ENCODE results near the gene STEAP1. TPM values are rescaled to one million over a fixed set of nuclear protein-coding genes. Genes with fewer than 3 reads are reported as not detected.

Gene STEAP1
- total and polyA plus RNA-seq, 4 donors, result 1.1 to 1.7 (median 1.2) TPM

GRCh38 chr7:90187507-90188050 lies 33.3 kb downstream of the STEAP1 start:
- no peaks in the 10 kb centered on the region for H3K4me1 ChIP-seq (ENCODE audit: control insufficient read depth, insufficient read depth, low read length)
- no peaks in the 10 kb centered on the region for H3K36me3 ChIP-seq (ENCODE audit: control insufficient read depth, insufficient read depth, low read length)
- H3K4me3 ChIP-seq (ENCODE audit: low read depth, low read length), result no peak overlapping the region

GRCh38 chr7:90188281-90188680 lies 34.0 kb downstream of the STEAP1 start:
- Histone ChIP-seq H3K36me3 (ENCODE audit: control insufficient read depth, insufficient read depth, low read length) (no peaks in the 10 kb centered on the region), H3K9me3 (ENCODE audit: control insufficient read depth, insufficient read depth, low read length) (no peaks in the 10 kb centered on the region), H3K27me3 (ENCODE audit: control insufficient read depth, insufficient read depth, low read length) (no peaks in the 10 kb centered on the region), H3K27ac (ENCODE audit: low read depth, low read length) (no peak overlapping the region), H3K4me1 (ENCODE audit: control insufficient read depth, insufficient read depth, low read length) (no peaks in the 10 kb centered on the region), H3K4me3 (ENCODE audit: low read depth, low read length) (no peak overlapping the region)
- DNase-seq (ENCODE audit: low read depth in 4 of 6, low spot score in 6 of 6), result no peak
- 73% methylated on average over 1 of the region's 2 CpGs for WGBS (ENCODE audit: insufficient coverage)

More at GRCh38 chr7:90187507-90188050, 33.3 kb downstream of the STEAP1 start:
- no peak for DNase-seq (ENCODE audit: low read depth in 4 of 6, low spot score in 6 of 6)
- Histone ChIP-seq H3K27ac (ENCODE audit: low read depth, low read length) (no peak overlapping the region), H3K27me3 (ENCODE audit: control insufficient read depth, insufficient read depth, low read length) (no peaks in the 10 kb centered on the region), H3K9me3 (ENCODE audit: control insufficient read depth, insufficient read depth, low read length) (no peaks in the 10 kb centered on the region)

DNA sequence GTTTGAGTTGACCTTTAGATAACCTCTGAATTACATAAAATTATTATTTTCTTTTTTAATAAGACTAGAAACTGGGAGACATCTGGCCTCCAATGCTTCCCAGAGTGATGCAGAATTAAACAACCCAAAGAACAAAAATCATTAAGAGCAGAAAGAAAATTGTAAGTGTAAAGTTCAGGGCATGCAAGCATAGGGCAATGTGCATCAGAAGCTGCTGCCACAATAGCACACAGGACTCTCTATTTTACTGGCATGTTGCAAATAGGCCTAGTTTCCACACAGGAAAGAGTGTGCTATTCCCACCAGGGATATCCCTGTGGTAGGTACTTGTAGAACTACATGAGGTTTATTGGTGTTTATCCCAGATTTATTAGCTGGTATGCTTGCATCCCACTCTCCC lies 36.7 kb downstream of the STEAP1 start:
- H3K27me3 ChIP-seq (ENCODE audit: control insufficient read depth, insufficient read depth, low read length), result no peaks in the 10 kb centered on the region
- no peaks in the 10 kb centered on the region for H3K36me3 ChIP-seq (ENCODE audit: control insufficient read depth, insufficient read depth, low read length)
- no peaks in the 10 kb centered on the region for H3K9me3 ChIP-seq (ENCODE audit: control insufficient read depth, insufficient read depth, low read length)
- no peaks in the 10 kb centered on the region for H3K4me1 ChIP-seq (ENCODE audit: control insufficient read depth, insufficient read depth, low read length)
- no peak overlapping the region for H3K27ac ChIP-seq (ENCODE audit: low read depth, low read length)
- no peak for DNase-seq (ENCODE audit: low read depth in 4 of 6, low spot score in 6 of 6)
- H3K4me3 ChIP-seq (ENCODE audit: low read depth, low read length), result no peak overlapping the region

DNA sequence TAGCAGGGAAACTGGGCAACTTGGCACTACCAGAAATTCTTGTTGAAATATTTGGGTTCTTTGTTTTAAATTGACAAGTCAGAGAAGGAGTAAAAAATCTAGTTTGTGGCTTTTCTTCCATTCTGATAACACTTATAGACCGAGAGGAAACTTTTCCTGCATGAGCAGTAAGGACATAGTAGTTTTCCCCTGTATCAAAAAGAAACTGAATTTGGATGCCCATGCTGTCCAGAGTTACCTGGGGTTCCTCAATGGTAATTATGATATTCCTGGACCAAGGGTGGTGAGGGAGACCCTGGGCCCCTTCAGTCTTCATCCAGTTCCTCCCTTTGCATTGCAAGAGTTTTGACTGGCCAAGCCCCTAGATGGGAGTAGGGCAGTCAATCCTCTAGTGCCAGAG lies 37.4 kb downstream of the STEAP1 start:
- no peak for DNase-seq (ENCODE audit: low read depth in 4 of 6, low spot score in 6 of 6)
- Histone ChIP-seq H3K4me1 (ENCODE audit: control insufficient read depth, insufficient read depth, low read length) (no peaks in the 10 kb centered on the region), H3K27ac (ENCODE audit: low read depth, low read length) (no peak overlapping the region), H3K36me3 (ENCODE audit: control insufficient read depth, insufficient read depth, low read length) (no peaks in the 10 kb centered on the region), H3K9me3 (ENCODE audit: control insufficient read depth, insufficient read depth, low read length) (no peaks in the 10 kb centered on the region), H3K4me3 (ENCODE audit: low read depth, low read length) (no peak overlapping the region), H3K27me3 (ENCODE audit: control insufficient read depth, insufficient read depth, low read length) (no peaks in the 10 kb centered on the region)
- no CpG with 5 or more reads among the region's 1 CpG for WGBS (ENCODE audit: insufficient coverage)

GRCh38 chr7:90192876-90193750 lies 38.8 kb downstream of the STEAP1 start:
- no peak for DNase-seq (ENCODE audit: low read depth in 4 of 6, low spot score in 6 of 6)
- 60% methylated on average over 1 of the region's 2 CpGs for WGBS (ENCODE audit: insufficient coverage)
- Histone ChIP-seq H3K4me3 (ENCODE audit: low read depth, low read length) (no peak overlapping the region), H3K27ac (ENCODE audit: low read depth, low read length) (no peak overlapping the region), H3K4me1 (ENCODE audit: control insufficient read depth, insufficient read depth, low read length) (no peaks in the 10 kb centered on the region), H3K9me3 (ENCODE audit: control insufficient read depth, insufficient read depth, low read length) (no peaks in the 10 kb centered on the region), H3K36me3 (ENCODE audit: control insufficient read depth, insufficient read depth, low read length) (no peaks in the 10 kb centered on the region), H3K27me3 (ENCODE audit: control insufficient read depth, insufficient read depth, low read length) (no peaks in the 10 kb centered on the region)

DNA sequence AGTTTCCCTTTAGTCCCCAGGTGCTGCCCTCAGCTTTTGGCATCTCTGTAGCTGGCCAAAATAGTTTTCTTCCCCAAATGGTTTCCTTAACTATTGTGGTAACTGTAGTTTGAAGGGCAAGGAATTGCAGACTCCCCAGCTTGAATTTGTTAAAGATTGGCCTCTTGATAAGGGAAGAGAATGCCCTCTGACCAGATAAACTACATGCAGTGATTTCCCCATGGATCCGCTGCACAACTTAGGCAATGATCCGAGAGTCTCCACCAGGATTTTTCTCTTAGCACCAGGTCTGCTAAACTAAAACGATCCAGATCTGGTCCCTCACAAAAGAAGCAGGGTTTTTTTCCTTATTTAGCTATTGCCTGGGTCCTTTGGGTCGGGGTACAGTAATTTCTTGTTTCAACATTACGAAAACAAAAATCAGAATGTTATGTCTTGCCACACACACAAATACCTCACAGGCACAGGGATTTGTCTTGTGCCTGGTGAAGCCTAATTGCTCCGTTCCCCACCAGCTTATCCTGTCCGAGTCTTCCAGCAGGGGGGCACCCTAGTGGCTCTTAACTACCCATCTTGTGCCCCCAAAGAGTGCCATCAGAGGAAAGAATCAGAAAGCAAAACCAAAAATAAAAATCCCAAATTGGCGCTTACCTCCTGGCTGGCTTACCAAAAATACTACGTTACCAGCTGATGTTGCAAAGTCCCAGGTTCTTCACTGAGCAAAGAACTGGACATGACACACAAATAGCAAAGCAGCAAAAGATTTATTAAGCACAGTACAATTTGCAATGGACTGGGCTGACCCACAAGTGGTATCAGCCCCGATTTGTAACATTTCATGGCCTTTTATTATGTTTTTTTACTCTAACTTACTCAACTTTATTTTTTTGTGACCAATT lies 40.9 kb downstream of the STEAP1 start:
- Histone ChIP-seq H3K36me3 (ENCODE audit: control insufficient read depth, insufficient read depth, low read length) (no peaks in the 10 kb centered on the region), H3K4me3 (ENCODE audit: low read depth, low read length) (no peak overlapping the region), H3K9me3 (ENCODE audit: control insufficient read depth, insufficient read depth, low read length) (no peaks in the 10 kb centered on the region), H3K27ac (ENCODE audit: low read depth, low read length) (no peak overlapping the region), H3K4me1 (ENCODE audit: control insufficient read depth, insufficient read depth, low read length) (no peaks in the 10 kb centered on the region), H3K27me3 (ENCODE audit: control insufficient read depth, insufficient read depth, low read length) (no peaks in the 10 kb centered on the region)
- DNase-seq (ENCODE audit: low read depth in 4 of 6, low spot score in 6 of 6), result no peak
- 89% methylated on average over 9 of the region's 10 CpGs for WGBS (ENCODE audit: insufficient coverage)

GRCh38 chr7:90201500-90202195 lies 47.4 kb downstream of the STEAP1 start:
- H3K9me3 ChIP-seq (ENCODE audit: control insufficient read depth, insufficient read depth, low read length), result no peaks in the 10 kb centered on the region
- H3K4me3 ChIP-seq (ENCODE audit: low read depth, low read length), result no peak overlapping the region
- no peak overlapping the region for H3K27ac ChIP-seq (ENCODE audit: low read depth, low read length)
- WGBS (ENCODE audit: insufficient coverage), result no CpG with 5 or more reads among the region's 2 CpGs
- DNase-seq (ENCODE audit: low read depth in 4 of 6, low spot score in 6 of 6), result no peak
- H3K4me1 ChIP-seq (ENCODE audit: control insufficient read depth, insufficient read depth, low read length), result no peaks in the 10 kb centered on the region
- no peaks in the 10 kb centered on the region for H3K36me3 ChIP-seq (ENCODE audit: control insufficient read depth, insufficient read depth, low read length)
- H3K27me3 ChIP-seq (ENCODE audit: control insufficient read depth, insufficient read depth, low read length), result no peaks in the 10 kb centered on the region

DNA sequence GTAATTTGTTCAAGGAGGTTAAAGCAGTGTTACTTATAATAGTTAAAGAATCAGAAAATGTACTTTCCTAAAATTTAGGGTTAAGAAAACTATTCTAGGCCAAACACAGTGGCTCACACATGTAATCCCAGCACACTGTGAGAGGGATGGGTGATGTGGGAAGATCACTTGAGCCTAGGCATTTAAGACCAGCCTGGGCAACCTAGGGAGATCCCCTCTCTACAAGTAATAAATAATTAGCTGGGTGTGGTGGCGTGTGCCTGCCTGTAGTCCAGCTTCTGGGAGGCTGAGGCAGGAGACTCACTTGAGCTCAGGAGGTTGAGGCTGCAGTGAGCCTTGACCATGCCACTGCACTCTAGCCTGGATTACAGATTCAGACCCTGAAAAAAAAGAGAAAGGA lies 53.7 kb downstream of the STEAP1 start:
- no peak overlapping the region for H3K27ac ChIP-seq (ENCODE audit: low read depth, low read length)
- H3K9me3 ChIP-seq (ENCODE audit: control insufficient read depth, insufficient read depth, low read length), result no peaks in the 10 kb centered on the region
- H3K27me3 ChIP-seq (ENCODE audit: control insufficient read depth, insufficient read depth, low read length), result peaks cover 2% of the 10 kb centered on the region
- no peak for DNase-seq (ENCODE audit: low read depth in 4 of 6, low spot score in 6 of 6)
- no peak overlapping the region for H3K4me3 ChIP-seq (ENCODE audit: low read depth, low read length)
- H3K36me3 ChIP-seq (ENCODE audit: control insufficient read depth, insufficient read depth, low read length), result no peaks in the 10 kb centered on the region
- peaks cover 7% of the 10 kb centered on the region for H3K4me1 ChIP-seq (ENCODE audit: control insufficient read depth, insufficient read depth, low read length)
- no CpG with 5 or more reads among the region's 1 CpG for WGBS (ENCODE audit: insufficient coverage)

DNA sequence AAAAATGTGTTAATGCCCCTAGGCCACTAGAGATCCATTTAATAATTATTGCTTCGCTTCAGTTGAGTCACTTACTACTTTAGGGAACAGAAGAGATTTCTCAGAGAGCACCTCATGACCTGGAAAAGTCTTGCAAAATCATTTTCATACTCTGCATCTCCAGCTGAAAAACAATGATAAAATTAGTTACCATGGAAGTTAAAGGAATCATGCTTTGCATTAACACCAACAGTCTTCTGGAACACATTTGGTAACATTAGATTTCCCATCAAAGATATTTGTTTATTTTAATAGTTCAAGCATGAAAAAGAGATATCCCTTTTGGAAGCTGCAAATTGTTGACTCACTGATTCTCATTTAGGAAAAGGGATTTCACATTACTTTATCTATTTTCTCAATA lies 55.5 kb downstream of the STEAP1 start:
- Histone ChIP-seq H3K9me3 (ENCODE audit: control insufficient read depth, insufficient read depth, low read length) (no peaks in the 10 kb centered on the region), H3K4me1 (ENCODE audit: control insufficient read depth, insufficient read depth, low read length) (peaks cover 7% of the 10 kb centered on the region), H3K36me3 (ENCODE audit: control insufficient read depth, insufficient read depth, low read length) (no peaks in the 10 kb centered on the region), H3K27me3 (ENCODE audit: control insufficient read depth, insufficient read depth, low read length) (peaks cover 2% of the 10 kb centered on the region), H3K27ac (ENCODE audit: low read depth, low read length) (no peak overlapping the region), H3K4me3 (ENCODE audit: low read depth, low read length) (no peak overlapping the region)
- DNase-seq (ENCODE audit: low read depth in 4 of 6, low spot score in 6 of 6), result no peak
- WGBS (ENCODE audit: insufficient coverage), result no CpG with 5 or more reads among the region's 1 CpG
